GM10248 (cell line): ENCODE results near the gene ECT2.
"Not testable (repeated sequence)": the region's sequence is repeated elsewhere in the genome, so short reads cannot be mapped to it uniquely, and the experiment has no call there.

Source experiments
- CTCF ChIA-PET: fragments of 300-600 bp; sonication (Branson Sonifier 250); formaldehyde crosslinking; extraction: SDS; loops from one replicate; lab custom pipeline; 2021; ENCODE audit warnings: antibody characterized with exemption; lab: Yijun Ruan, JAX
- POLR2A ChIA-PET: fragments of 350-650 bp; sonication (Branson Sonifier 250); formaldehyde crosslinking; extraction: SDS; loops from one replicate; lab custom pipeline; 2020; ENCODE audit warnings: antibody characterized with exemption; lab: Yijun Ruan, JAX
- DNase-seq: peaks from one replicate; pipeline ENCODE4 v3.0.0; 2012; ENCODE audit errors: extremely low spot score
- CTCF ChIP-seq: IDR thresholded peaks from 2 replicates; pipeline ENCODE4 v1.5.1; 2012; ENCODE audit warnings: mild to moderate bottlenecking, low read depth; ENCODE audit errors: extremely low read depth, missing control alignments, control extremely low read depth

ECT2 gene

GRCh38 chr3:172814738-172815137, 64.2 kb downstream of the ECT2 start:
- TF ChIP-seq CTCF = no peak

GRCh38 chr3:172815857-172816256, 65.3 kb downstream of the ECT2 start:
- no peak for DNase-seq
- no peak for TF ChIP-seq CTCF
- ChIA-PET POLR2A (no interaction called here), CTCF (no interaction called here)

More at GRCh38 chr3:172814738-172815137, 64.2 kb downstream of the ECT2 start:
- no peak for DNase-seq
- POLR2A ChIA-PET = no interaction called here
- CTCF ChIA-PET = no interaction called here

DNA sequence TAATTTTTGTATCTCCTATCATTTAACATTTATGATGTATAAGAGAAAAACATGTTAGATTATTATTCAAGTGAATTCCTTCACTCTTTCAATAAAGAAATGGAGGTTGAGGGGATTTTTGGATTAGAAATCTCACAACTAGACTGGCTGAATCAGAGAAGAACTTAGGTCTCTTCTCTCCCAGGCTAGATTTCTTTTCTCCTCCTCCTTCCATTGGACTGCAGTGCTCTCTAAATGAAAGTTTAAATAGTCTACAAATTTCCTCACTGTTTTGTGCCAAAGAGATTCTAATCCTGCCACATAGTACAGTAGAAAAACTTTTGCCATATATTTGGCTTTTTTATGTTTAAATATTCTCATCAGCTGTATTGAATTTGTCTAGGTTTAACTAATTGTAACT, 65.8 kb downstream of the ECT2 start:
- TF ChIP-seq CTCF = no peak
- ChIA-PET POLR2A (no interaction called here), CTCF (no interaction called here)
- DNase-seq = no peak

GRCh38 chr3:172816968-172817367, 66.4 kb downstream of the ECT2 start:
- ChIA-PET POLR2A (no interaction called here), CTCF (interaction anchor here (1.2 to 1.6 kb wide), 3 partner anchors 12 to 19 kb away, joined by 3 to 4 read pairs (median 3); no protein-coding TSS in a partner anchor)
- no peak for DNase-seq
- no peak for TF ChIP-seq CTCF

- ChIA-PET CTCF (no interaction called here), POLR2A (no interaction called here)
- no peak for DNase-seq
- TF ChIP-seq CTCF = no peak
Observed at GRCh38 chr3:172820492-172820891, 70.0 kb downstream of the ECT2 start.

- ChIA-PET POLR2A (no interaction called here), CTCF (interaction anchor here (1.3 kb wide), 1 partner anchor 23 kb away, joined by 3 read pairs; no protein-coding TSS in a partner anchor)
- no peak for DNase-seq
- TF ChIP-seq CTCF = no peak
Observed at GRCh38 chr3:172824229-172824628, 73.7 kb downstream of the ECT2 start.

DNA sequence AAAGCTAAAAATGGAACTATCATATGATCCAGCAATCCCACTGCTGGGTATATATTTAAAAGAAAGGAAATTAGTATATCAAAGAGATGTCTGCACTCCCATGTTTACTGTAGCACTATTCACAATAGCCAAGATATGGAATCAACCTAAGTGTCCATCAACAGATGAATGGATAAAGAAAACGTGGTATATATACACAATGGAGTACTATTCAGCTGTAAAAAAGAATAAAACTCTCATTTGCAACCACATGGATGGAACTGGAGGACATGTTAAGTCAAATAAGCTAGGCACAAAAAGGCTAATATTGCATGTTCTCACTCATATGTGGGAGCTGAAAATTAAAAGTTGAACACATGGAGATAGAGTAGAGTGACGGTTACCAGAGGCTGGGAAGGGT, 76.7 kb downstream of the ECT2 start:
- POLR2A ChIA-PET, DNase-seq: not testable (repeated sequence)
- CTCF ChIA-PET = interaction anchor here (0.7 kb wide), 1 partner anchor 20 kb away, joined by 3 read pairs; no protein-coding TSS in a partner anchor
